ENCODE measurements around the gene NTF4. TPM values are rescaled to one million over a fixed set of nuclear protein-coding genes. Genes with fewer than 3 reads are reported as not detected.

The NTF4 gene
- polyA plus RNA-seq, 4 donors: 0.34 TPM; not detected in 3

GRCh38 chr19:49067554-49067953 lies 2.9 kb upstream of the NTF4 start:
- Histone ChIP-seq H3K36me3 (ENCODE audit: control insufficient read depth in 3 of 3, insufficient read depth in 2 of 3, low read depth in 1 of 3, low read length in 3 of 3) (no peaks in the 10 kb centered on the region), H3K27me3 (ENCODE audit: control insufficient read depth in 3 of 3, insufficient read depth in 3 of 3, low read length in 3 of 3) (peaks cover 3 to 77% (median 28%) of the 10 kb centered on the region in 3 donors), H3K27ac (ENCODE audit: low read depth in 1 of 3, low read length in 2 of 3) (no peak overlapping the region), H3K4me3 (ENCODE audit: low read depth in 1 of 3, low read length in 3 of 3) (no peak overlapping the region), H3K4me1 (ENCODE audit: control insufficient read depth in 3 of 3, insufficient read depth in 2 of 3, low read depth in 1 of 3, low read length in 2 of 3) (no peaks in the 10 kb centered on the region), H3K9me3 (ENCODE audit: control insufficient read depth in 2 of 2, insufficient read depth in 1 of 2, low read depth in 1 of 2, low read length in 1 of 2) (peaks cover 0 to 7% of the 10 kb centered on the region in 2 donors)
- no peak for FAIRE-seq
- 59 to 62% (median 60%) methylated on average over 3 of the region's 3 CpGs for WGBS, 3 donors
- DNase-seq: no peak

- Histone ChIP-seq H3K4me1 (ENCODE audit: control insufficient read depth in 3 of 3, insufficient read depth in 2 of 3, low read depth in 1 of 3, low read length in 2 of 3) (no peaks in the 10 kb centered on the region), H3K36me3 (ENCODE audit: control insufficient read depth in 3 of 3, insufficient read depth in 2 of 3, low read depth in 1 of 3, low read length in 3 of 3) (no peaks in the 10 kb centered on the region), H3K9me3 (ENCODE audit: control insufficient read depth in 2 of 2, insufficient read depth in 1 of 2, low read depth in 1 of 2, low read length in 1 of 2) (peaks cover 0 to 7% of the 10 kb centered on the region in 2 donors), H3K27me3 (ENCODE audit: control insufficient read depth in 3 of 3, insufficient read depth in 3 of 3, low read length in 3 of 3) (peaks cover 0 to 82% (median 20%) of the 10 kb centered on the region in 3 donors), H3K4me3 (ENCODE audit: low read depth in 1 of 3, low read length in 3 of 3) (no peak overlapping the region), H3K27ac (ENCODE audit: low read depth in 1 of 3, low read length in 2 of 3) (no peak overlapping the region)
- no peak for FAIRE-seq
- WGBS, 3 donors: 36 to 47% (median 37%) methylated on average over 10 to 13 of the region's 13 CpGs
- DNase-seq: no peak
Measured at GRCh38 chr19:49065905-49066512, 1.4 kb upstream of the NTF4 start.

- DNase-seq: no peak
- Histone ChIP-seq H3K9me3 (ENCODE audit: control insufficient read depth in 2 of 2, insufficient read depth in 1 of 2, low read depth in 1 of 2, low read length in 1 of 2) (no peaks in the 10 kb centered on the region), H3K27me3 (ENCODE audit: control insufficient read depth in 3 of 3, insufficient read depth in 3 of 3, low read length in 3 of 3) (peaks cover 0 to 76% (median 18%) of the 10 kb centered on the region in 3 donors), H3K4me1 (ENCODE audit: control insufficient read depth in 3 of 3, insufficient read depth in 2 of 3, low read depth in 1 of 3, low read length in 2 of 3) (no peaks in the 10 kb centered on the region), H3K36me3 (ENCODE audit: control insufficient read depth in 3 of 3, insufficient read depth in 2 of 3, low read depth in 1 of 3, low read length in 3 of 3) (no peaks in the 10 kb centered on the region), H3K4me3 (ENCODE audit: low read depth in 1 of 3, low read length in 3 of 3) (no peak overlapping the region), H3K27ac (ENCODE audit: low read depth in 1 of 3, low read length in 2 of 3) (no peak overlapping the region)
- 40 to 51% (median 51%) methylated on average over 7 to 10 of the region's 10 CpGs for WGBS, 3 donors
- no peak for FAIRE-seq
Measured at GRCh38 chr19:49064029-49064629, 489 bp downstream of the NTF4 start.

GRCh38 chr19:49061445-49061844 lies 3.2 kb downstream of the NTF4 start:
- Histone ChIP-seq H3K9me3 (ENCODE audit: control insufficient read depth in 2 of 2, insufficient read depth in 1 of 2, low read depth in 1 of 2, low read length in 1 of 2) (peaks cover 0 to 2% of the 10 kb centered on the region in 2 donors), H3K4me1 (ENCODE audit: control insufficient read depth in 3 of 3, insufficient read depth in 2 of 3, low read depth in 1 of 3, low read length in 2 of 3) (peaks cover 0 to 15% (median 2%) of the 10 kb centered on the region in 3 donors), H3K4me3 (ENCODE audit: low read depth in 1 of 3, low read length in 3 of 3) (no peak overlapping the region), H3K27me3 (ENCODE audit: control insufficient read depth in 3 of 3, insufficient read depth in 3 of 3, low read length in 3 of 3) (peaks cover 0 to 87% (median 18%) of the 10 kb centered on the region in 3 donors), H3K36me3 (ENCODE audit: control insufficient read depth in 3 of 3, insufficient read depth in 2 of 3, low read depth in 1 of 3, low read length in 3 of 3) (no peaks in the 10 kb centered on the region), H3K27ac (ENCODE audit: low read depth in 1 of 3, low read length in 2 of 3) (no peak overlapping the region)
- DNase-seq: no peak
- WGBS, 3 donors: 49 to 62% (median 58%) methylated on average over 19 to 25 of the region's 25 CpGs
- FAIRE-seq: no peak

- H3K4me3 ChIP-seq (ENCODE audit: low read depth in 1 of 3, low read length in 3 of 3): no peak overlapping the region
- H3K4me1 ChIP-seq (ENCODE audit: control insufficient read depth in 3 of 3, insufficient read depth in 2 of 3, low read depth in 1 of 3, low read length in 2 of 3): peaks cover 0 to 17% (median 2%) of the 10 kb centered on the region in 3 donors
- DNase-seq (no peak), FAIRE-seq (no peak)
- H3K27ac ChIP-seq (ENCODE audit: low read depth in 1 of 3, low read length in 2 of 3): no peak overlapping the region
- H3K27me3 ChIP-seq (ENCODE audit: control insufficient read depth in 3 of 3, insufficient read depth in 3 of 3, low read length in 3 of 3): peaks cover 0 to 87% (median 15%) of the 10 kb centered on the region in 3 donors
- H3K36me3 ChIP-seq (ENCODE audit: control insufficient read depth in 3 of 3, insufficient read depth in 2 of 3, low read depth in 1 of 3, low read length in 3 of 3): no peaks in the 10 kb centered on the region
- WGBS, 3 donors: 92 to 96% (median 94%) methylated on average over 2 of the region's 2 CpGs
- peaks cover 0 to 2% of the 10 kb centered on the region in 2 donors for H3K9me3 ChIP-seq (ENCODE audit: control insufficient read depth in 2 of 2, insufficient read depth in 1 of 2, low read depth in 1 of 2, low read length in 1 of 2)
Measured at GRCh38 chr19:49061000-49061399, 3.6 kb downstream of the NTF4 start.

GRCh38 chr19:49059053-49059452 lies 5.6 kb downstream of the NTF4 start:
- no peaks in the 10 kb centered on the region for H3K36me3 ChIP-seq (ENCODE audit: control insufficient read depth in 3 of 3, insufficient read depth in 2 of 3, low read depth in 1 of 3, low read length in 3 of 3)
- peaks cover 0 to 79% (median 10%) of the 10 kb centered on the region in 3 donors for H3K27me3 ChIP-seq (ENCODE audit: control insufficient read depth in 3 of 3, insufficient read depth in 3 of 3, low read length in 3 of 3)
- no peak overlapping the region for H3K27ac ChIP-seq (ENCODE audit: low read depth in 1 of 3, low read length in 2 of 3)
- no peak overlapping the region for H3K4me3 ChIP-seq (ENCODE audit: low read depth in 1 of 3, low read length in 3 of 3)
- DNase-seq (no peak), FAIRE-seq (no peak)
- WGBS, 3 donors: 54 to 68% (median 62%) methylated on average over 9 of the region's 9 CpGs
- peaks cover 0 to 17% (median 2%) of the 10 kb centered on the region in 3 donors for H3K4me1 ChIP-seq (ENCODE audit: control insufficient read depth in 3 of 3, insufficient read depth in 2 of 3, low read depth in 1 of 3, low read length in 2 of 3)
- peaks cover 0 to 2% of the 10 kb centered on the region in 2 donors for H3K9me3 ChIP-seq (ENCODE audit: control insufficient read depth in 2 of 2, insufficient read depth in 1 of 2, low read depth in 1 of 2, low read length in 1 of 2)

GRCh38 chr19:49058562-49058961 lies 6.1 kb downstream of the NTF4 start:
- no peak overlapping the region for H3K4me3 ChIP-seq (ENCODE audit: low read depth in 1 of 3, low read length in 3 of 3)
- peaks cover 0 to 2% of the 10 kb centered on the region in 2 donors for H3K9me3 ChIP-seq (ENCODE audit: control insufficient read depth in 2 of 2, insufficient read depth in 1 of 2, low read depth in 1 of 2, low read length in 1 of 2)
- DNase-seq (no peak), FAIRE-seq (no peak)
- peaks cover 0 to 17% (median 2%) of the 10 kb centered on the region in 3 donors for H3K4me1 ChIP-seq (ENCODE audit: control insufficient read depth in 3 of 3, insufficient read depth in 2 of 3, low read depth in 1 of 3, low read length in 2 of 3)
- H3K36me3 ChIP-seq (ENCODE audit: control insufficient read depth in 3 of 3, insufficient read depth in 2 of 3, low read depth in 1 of 3, low read length in 3 of 3): no peaks in the 10 kb centered on the region
- H3K27me3 ChIP-seq (ENCODE audit: control insufficient read depth in 3 of 3, insufficient read depth in 3 of 3, low read length in 3 of 3): peaks cover 0 to 74% (median 10%) of the 10 kb centered on the region in 3 donors
- WGBS, 3 donors: 32 to 45% (median 41%) methylated on average over 10 of the region's 10 CpGs
- H3K27ac ChIP-seq (ENCODE audit: low read depth in 1 of 3, low read length in 2 of 3): no peak overlapping the region

GRCh38 chr19:49057636-49058234 lies 6.9 kb downstream of the NTF4 start, which contains the start of gene CGB7:
CGB7 (minus strand) TSS chr19:49057749; CDS start chr19:49055375, 2,374 bp downstream.
- Histone ChIP-seq H3K4me3 (ENCODE audit: low read depth in 1 of 3, low read length in 3 of 3) (peak within 1 kb of the TSS; percentile 3 to 62 (median 40)), H3K27me3 (ENCODE audit: control insufficient read depth in 3 of 3, insufficient read depth in 3 of 3, low read length in 3 of 3) (peaks cover 0 to 70% (median 10%) of the 10 kb centered on the region in 3 donors), H3K9me3 (ENCODE audit: control insufficient read depth in 2 of 2, insufficient read depth in 1 of 2, low read depth in 1 of 2, low read length in 1 of 2) (peaks cover 0 to 2% of the 10 kb centered on the region in 2 donors), H3K4me1 (ENCODE audit: control insufficient read depth in 3 of 3, insufficient read depth in 2 of 3, low read depth in 1 of 3, low read length in 2 of 3) (peaks cover 0 to 17% (median 2%) of the 10 kb centered on the region in 3 donors), H3K36me3 (ENCODE audit: control insufficient read depth in 3 of 3, insufficient read depth in 2 of 3, low read depth in 1 of 3, low read length in 3 of 3) (no peaks in the 10 kb centered on the region), H3K27ac (ENCODE audit: low read depth in 1 of 3, low read length in 2 of 3) (no peak within 1 kb of the TSS)
- WGBS, 3 donors: 3 to 7% (median 3%) methylated on average over 34 to 38 of the region's 38 CpGs
- no peak for FAIRE-seq
- peak; percentile 68 to 74 for DNase-seq

Data from small intestine (tissue), 7 donors.